ENCODE data around the gene KRTAP10-3. TPM values are rescaled to one million over a fixed set of nuclear protein-coding genes. Genes with fewer than 3 reads are reported as not detected.

The KRTAP10-3 gene
- total and polyA plus RNA-seq, 2 of the 13 experiments (the other 11 are each of a cell fraction or from before 2014, with no cell fraction given), result not detected

DNA sequence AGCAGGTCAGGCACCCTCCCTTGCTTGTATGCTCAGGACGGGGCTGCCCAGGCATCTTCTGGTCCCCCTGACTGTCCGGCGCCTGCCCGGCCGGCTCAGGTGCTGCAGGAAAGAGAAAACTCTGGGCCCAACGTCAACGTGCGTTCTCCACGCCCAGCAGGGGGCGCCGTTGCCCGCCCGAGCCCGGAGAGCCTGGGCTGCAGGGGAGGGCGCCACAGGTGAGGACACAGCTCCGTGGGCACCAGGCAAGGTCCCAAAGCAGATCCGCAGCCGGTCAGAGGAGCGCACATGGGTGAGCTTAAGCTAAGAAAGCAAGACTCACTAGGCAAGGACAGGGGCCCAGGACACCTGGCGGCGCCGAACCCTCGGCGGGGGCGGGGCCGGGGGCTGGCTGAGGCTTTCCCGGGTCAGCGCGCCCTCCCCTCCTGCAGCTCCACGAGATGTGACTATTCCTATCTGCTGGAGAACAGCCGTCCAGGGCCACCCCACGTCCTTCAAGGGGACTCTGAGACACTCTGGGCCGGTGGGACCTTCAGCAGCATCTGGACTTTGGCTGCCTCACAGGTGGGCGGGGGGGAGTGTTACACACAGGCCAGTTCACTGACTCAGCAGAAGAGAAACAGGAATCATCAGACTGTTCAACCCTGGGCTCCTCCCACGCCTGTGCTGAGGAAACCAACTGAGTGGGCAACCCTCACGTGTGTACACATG lies 47.9 kb downstream of the KRTAP10-3 start (continued):
- TF ChIP-seq RBM22 (optimal IDR thresholded peaks at IDR 0.05; ENCODE audit: low read length) (no peak), FOXJ3 (CRISPR knock-in tag; IDR thresholded peaks at IDR 0.05; ENCODE audit: borderline replicate concordance) (no peak), PCBP2 (optimal IDR thresholded peaks at IDR 0.05; ENCODE audit: low read depth, low read length, poor library complexity, severe bottlenecking) (no peak), ZNF879 (CRISPR knock-in tag; IDR thresholded peaks at IDR 0.05) (no peak), NFE2L2 (IDR thresholded peaks at IDR 0.05; ENCODE audit: low read length) (no peak), ZNF441 (CRISPR knock-in tag; IDR thresholded peaks at IDR 0.05; ENCODE audit: borderline replicate concordance) (no peak), ZNF766 (CRISPR knock-in tag; IDR thresholded peaks at IDR 0.05; ENCODE audit: borderline replicate concordance) (no peak), CHD2 (IDR thresholded peaks at IDR 0.05; ENCODE audit: low read depth, low read length) (no peak), FOXK1 (CRISPR knock-in tag; IDR thresholded peaks at IDR 0.05; ENCODE audit: borderline replicate concordance, low read depth) (no peak), FOSL2 (CRISPR knock-in tag; IDR thresholded peaks at IDR 0.05) (0 out of 2 replicates have a peak, but pooled peaks have one; percentile 4), ZNF780A (CRISPR knock-in tag; IDR thresholded peaks at IDR 0.05) (no peak), ISX (CRISPR knock-in tag; conservative IDR thresholded peaks at IDR 0.05) (no peak), KLF15 (CRISPR knock-in tag; IDR thresholded peaks at IDR 0.05; ENCODE audit: borderline replicate concordance) (no peak), JUND (CRISPR knock-in tag; IDR thresholded peaks at IDR 0.05) (peak; percentile 46; the same call in 1 of the 2 replicates)
- TF ChIP-seq, protein P1, sequence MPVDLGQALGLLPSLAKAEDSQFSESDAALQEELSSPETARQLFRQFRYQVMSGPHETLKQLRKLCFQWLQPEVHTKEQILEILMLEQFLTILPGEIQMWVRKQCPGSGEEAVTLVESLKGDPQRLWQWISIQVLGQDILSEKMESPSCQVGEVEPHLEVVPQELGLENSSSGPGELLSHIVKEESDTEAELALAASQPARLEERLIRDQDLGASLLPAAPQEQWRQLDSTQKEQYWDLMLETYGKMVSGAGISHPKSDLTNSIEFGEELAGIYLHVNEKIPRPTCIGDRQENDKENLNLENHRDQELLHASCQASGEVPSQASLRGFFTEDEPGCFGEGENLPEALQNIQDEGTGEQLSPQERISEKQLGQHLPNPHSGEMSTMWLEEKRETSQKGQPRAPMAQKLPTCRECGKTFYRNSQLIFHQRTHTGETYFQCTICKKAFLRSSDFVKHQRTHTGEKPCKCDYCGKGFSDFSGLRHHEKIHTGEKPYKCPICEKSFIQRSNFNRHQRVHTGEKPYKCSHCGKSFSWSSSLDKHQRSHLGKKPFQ (CRISPR knock-in tag; IDR thresholded peaks at IDR 0.05; ENCODE audit: insufficient replicate concordance), result no peak
- TF ChIP-seq, protein P2, sequence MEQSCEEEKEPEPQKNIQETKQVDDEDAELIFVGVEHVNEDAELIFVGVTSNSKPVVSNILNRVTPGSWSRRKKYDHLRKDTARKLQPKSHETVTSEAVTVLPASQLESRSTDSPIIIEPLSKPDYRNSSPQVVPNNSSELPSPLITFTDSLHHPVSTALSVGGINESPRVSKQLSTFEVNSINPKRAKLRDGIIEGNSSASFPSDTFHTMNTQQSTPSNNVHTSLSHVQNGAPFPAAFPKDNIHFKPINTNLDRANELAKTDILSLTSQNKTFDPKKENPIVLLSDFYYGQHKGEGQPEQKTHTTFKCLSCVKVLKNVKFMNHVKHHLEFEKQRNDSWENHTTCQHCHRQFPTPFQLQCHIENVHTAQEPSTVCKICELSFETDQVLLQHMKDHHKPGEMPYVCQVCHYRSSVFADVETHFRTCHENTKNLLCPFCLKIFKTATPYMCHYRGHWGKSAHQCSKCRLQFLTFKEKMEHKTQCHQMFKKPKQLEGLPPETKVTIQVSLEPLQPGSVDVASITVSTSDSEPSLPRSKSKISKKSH (CRISPR knock-in tag; IDR thresholded peaks at IDR 0.05; ENCODE audit: borderline replicate concordance), result peak; percentile 53; the same call in 1 of the 2 replicates
- TF ChIP-seq, protein P3, sequence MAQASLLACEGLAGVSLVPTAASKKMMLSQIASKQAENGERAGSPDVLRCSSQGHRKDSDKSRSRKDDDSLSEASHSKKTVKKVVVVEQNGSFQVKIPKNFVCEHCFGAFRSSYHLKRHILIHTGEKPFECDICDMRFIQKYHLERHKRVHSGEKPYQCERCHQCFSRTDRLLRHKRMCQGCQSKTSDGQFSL (CRISPR knock-in tag; IDR thresholded peaks at IDR 0.05), result peak; percentile 74; the same call in 1 of the 2 replicates
- TF ChIP-seq, protein P4, sequence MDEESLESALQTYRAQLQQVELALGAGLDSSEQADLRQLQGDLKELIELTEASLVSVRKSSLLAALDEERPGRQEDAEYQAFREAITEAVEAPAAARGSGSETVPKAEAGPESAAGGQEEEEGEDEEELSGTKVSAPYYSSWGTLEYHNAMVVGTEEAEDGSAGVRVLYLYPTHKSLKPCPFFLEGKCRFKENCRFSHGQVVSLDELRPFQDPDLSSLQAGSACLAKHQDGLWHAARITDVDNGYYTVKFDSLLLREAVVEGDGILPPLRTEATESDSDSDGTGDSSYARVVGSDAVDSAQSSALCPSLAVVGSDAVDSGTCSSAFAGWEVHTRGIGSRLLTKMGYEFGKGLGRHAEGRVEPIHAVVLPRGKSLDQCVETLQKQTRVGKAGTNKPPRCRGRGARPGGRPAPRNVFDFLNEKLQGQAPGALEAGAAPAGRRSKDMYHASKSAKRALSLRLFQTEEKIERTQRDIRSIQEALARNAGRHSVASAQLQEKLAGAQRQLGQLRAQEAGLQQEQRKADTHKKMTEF (CRISPR knock-in tag; IDR thresholded peaks at IDR 0.05), result no peak; the same call in 1 of the 2 replicates
- TF ChIP-seq, protein P5, sequence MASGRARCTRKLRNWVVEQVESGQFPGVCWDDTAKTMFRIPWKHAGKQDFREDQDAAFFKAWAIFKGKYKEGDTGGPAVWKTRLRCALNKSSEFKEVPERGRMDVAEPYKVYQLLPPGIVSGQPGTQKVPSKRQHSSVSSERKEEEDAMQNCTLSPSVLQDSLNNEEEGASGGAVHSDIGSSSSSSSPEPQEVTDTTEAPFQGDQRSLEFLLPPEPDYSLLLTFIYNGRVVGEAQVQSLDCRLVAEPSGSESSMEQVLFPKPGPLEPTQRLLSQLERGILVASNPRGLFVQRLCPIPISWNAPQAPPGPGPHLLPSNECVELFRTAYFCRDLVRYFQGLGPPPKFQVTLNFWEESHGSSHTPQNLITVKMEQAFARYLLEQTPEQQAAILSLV (CRISPR knock-in tag; IDR thresholded peaks at IDR 0.05; ENCODE audit: borderline replicate concordance), result no peak
- TF ChIP-seq, protein P6, sequence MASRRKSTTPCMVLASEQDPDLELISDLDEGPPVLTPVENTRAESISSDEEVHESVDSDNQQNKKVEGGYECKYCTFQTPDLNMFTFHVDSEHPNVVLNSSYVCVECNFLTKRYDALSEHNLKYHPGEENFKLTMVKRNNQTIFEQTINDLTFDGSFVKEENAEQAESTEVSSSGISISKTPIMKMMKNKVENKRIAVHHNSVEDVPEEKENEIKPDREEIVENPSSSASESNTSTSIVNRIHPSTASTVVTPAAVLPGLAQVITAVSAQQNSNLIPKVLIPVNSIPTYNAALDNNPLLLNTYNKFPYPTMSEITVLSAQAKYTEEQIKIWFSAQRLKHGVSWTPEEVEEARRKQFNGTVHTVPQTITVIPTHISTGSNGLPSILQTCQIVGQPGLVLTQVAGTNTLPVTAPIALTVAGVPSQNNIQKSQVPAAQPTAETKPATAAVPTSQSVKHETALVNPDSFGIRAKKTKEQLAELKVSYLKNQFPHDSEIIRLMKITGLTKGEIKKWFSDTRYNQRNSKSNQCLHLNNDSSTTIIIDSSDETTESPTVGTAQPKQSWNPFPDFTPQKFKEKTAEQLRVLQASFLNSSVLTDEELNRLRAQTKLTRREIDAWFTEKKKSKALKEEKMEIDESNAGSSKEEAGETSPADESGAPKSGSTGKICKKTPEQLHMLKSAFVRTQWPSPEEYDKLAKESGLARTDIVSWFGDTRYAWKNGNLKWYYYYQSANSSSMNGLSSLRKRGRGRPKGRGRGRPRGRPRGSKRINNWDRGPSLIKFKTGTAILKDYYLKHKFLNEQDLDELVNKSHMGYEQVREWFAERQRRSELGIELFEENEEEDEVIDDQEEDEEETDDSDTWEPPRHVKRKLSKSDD (CRISPR knock-in tag; IDR thresholded peaks at IDR 0.05; ENCODE audit: low read depth), result no peak
